Activated T-cell treated with anti-CD3 and anti-CD28 coated beads, Interleukin-2, amount 50 U/mL, for 1 hour (primary cell): Measurements from ENCODE around the gene CACNA2D3.

Experiments used
- DNase-seq: peaks from one replicate; pipeline ENCODE4 v3.0.0-alpha.2; 2020

Gene CACNA2D3

DNA sequence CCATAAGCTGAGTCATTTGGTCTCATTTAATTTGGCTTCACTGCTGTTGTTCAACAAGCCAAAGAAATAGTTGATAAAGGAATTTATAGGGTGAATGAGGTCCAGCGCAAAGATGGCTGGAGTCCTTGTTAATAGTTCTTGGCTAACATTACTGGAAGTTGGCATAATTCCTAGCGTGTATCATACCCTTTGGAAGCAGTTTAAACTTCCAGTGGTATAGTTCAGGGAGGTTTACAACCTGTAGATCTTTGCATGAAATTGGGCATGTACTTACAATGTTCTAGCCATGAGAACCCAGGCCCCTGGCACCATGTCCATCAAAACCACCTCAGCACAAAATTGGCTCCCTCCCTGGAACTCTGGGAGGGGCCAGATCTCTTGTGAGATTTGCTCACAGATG, 424.7 kb downstream of the CACNA2D3 start:
- DNase-seq, result no peak

DNA sequence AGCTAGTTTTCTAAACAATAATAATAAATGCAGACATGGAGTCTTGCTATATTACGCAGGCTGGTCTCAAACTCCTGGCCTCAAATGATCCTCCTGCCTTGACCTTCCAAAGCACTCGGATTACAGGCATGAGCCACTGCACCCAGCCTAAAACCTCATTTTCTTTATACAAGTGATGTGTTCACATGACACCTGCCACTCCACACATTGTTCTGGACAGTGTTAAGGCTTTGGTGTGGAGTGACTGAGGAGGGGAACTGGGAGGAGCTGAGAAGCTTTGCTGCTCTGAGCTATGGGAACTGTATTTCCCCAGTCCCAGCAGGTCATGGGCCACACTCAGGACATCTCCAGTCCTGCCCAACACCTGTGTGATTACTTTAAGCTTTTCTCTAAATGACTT, 425.5 kb downstream of the CACNA2D3 start:
- DNase-seq, result no peak

DNA sequence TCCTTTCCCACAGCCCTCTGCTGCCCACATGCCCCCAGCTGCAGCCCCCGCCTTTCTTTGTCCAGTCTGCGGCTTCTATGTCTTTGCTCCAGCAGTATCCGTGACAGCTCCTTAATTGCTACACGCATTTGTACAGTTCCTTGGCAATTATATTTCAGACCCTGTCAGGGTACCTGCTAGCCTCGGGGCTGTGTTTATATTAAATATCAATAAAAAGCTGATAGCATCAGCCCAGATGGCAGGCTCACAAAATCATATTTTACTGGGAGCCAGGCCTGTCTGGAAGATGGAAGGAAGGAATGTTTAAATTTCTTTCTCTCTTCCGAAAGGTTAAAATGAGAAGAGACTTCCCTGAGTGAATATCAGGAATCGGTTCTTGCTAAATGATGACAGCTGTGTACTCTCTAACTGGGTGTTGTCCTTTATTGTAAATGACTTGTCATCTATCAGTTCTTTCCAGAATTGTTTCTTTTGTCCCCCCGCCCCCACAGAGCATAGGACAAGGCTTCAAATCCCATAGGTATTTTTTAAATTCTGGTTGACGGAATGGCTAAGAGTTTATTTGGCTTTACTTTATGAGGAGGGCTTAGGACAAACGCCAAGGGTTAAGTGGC, 427.4 kb downstream of the CACNA2D3 start:
- DNase-seq, result no peak

DNA sequence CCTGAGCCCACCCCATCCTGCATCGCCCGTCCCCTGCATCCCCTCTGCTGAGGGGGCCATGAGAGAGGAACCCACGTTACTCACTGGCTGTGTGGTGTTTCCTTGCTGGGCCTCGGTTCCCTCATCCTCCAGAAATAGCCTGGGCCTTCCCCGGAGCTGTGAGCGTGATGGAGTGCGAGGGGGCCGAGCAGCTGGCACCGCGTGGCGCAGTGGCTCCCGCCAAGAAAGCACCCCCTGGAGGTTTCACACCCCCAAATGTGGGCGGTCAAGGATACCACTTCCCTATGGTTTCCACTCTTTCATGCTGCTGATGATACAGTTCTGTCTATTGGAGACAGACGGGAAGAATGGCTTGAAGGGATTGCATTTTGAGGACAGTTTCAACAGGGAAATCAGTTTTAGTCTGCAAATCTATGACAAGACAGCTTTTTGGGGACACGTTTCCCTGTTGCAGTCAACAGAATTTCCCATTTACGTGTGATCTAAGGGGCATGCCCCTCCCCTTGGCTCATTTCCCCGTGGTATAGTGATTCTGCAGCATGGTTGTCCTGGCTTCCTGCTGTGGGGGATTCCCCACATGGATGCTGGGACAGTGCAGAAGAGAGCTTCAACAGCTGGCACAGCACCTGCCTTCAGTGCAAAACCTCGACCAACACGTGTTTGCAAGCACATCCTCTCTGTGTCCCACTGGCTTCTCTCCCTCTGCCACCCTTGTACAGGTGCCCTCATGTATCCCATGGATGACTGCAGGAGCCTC, 428.0 kb downstream of the CACNA2D3 start:
- no peak for DNase-seq

DNA sequence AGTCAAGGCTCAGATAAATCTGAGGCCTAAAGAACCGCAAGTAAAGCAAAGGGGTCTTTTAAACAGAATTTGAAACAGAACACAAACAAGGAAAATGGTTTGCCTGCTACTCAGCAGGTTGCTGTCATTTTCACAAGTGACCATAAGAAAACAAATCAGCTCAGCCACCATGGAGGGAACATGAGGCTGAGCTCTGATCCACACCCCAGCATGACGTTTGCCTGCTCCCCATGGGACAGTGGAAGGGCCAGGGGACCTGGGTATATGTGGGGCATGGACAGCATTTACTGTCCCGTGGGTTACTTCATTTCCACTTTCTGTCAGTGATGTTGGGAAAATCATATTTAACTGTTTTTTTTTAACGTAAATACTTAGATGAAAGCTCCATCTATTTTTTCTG, 434.3 kb downstream of the CACNA2D3 start:
- DNase-seq, result no peak

DNA sequence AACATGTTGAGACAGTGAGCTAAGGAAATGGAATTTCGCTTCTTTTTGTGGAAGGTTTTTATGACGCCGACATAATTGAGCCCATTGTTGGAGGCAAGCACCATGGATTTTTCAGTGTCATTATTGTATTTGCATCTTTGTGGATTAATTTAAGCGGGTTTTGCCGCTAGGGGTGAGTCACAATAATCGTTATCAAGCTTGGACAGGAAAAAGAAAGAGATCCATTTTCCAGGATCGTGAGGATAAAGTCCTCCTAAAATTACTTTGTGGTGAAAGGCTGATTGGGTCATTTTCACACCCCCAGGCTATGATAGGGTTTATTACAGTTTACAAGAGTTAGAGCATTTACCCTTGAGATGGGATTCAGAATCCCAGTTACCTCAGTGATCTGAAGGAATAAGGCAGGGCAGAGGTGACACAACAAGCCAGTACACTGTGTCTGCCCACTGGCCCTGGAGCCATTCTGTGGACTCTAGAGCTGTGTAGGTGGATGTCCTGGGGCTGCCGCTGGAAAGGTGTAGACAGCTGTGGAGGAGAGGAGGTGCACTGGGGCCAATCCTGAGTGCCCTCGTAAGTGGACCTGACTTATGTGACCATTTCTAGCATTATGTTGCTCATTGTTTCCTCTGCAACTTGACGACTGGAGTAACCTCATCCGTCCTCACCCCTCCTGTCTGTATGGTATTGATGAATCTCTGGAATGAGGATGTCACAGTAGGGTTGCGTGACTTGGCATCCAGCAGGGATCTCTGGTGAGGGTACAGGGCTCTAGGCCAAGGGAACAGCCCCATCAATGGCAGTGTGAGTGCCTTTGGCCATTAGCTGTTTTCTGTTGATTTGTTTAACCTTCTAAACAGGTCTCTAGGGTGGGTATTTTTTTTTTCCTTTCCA, 435.4 kb downstream of the CACNA2D3 start:
- no peak for DNase-seq

DNA sequence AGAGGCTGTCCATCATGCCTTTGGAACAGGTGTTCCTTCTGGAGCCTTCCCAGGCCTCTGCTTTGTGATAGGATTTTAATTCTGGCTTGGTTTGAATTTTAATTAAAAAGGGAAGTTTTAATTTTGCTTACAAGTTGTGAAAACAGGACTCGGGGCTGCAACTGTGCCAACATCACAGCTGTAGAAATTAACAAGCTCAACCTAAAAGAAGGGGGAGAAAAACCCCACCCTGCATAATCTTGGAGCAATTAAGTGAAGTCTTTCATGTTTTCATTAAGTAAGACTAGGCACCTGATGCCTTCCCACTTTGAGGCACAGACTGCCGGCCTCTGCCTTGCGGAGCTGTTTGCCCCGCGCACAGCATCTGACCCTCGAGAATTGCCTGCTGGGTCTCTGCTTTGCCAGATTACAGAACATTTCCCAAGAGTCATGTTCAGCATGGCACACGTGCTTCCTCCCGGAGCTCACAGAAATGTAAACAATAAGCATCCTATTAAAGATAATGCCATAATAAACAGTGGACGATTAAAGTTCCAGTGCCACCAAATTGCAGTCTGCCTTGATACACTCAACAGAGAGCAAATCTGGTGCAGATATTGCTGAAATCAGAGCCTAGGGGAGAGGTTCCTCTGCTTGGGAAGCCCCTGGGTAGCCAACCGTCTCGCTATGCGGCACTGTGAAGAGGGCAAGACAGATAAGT, 441.3 kb downstream of the CACNA2D3 start:
- no peak for DNase-seq

DNA sequence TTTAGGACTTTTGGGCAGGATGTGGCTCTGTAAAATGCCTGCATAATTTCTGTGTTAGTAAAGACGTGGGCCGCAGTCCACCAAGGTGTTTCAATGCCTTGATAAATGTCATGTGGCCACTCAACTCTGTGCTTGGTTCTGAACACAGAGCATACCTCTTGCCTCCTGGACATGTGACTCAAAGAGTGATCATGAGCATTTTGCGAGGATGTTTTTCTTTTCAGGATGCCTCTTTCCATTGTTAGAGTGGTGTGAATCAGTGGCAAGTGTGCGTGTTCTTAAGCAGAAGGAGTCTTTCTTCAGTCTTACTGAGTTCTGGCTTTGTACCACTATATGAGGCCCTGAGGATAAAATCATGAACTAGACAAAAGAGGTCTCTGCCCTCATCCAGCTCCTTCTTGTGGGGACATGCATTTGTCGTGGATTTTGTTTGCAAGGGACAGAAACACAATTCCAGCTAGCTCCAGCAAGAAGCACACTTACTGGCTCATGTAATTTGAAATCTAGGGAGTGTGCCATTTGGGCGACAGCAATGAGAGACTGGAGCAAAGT, 442.1 kb downstream of the CACNA2D3 start:
- no peak for DNase-seq

DNA sequence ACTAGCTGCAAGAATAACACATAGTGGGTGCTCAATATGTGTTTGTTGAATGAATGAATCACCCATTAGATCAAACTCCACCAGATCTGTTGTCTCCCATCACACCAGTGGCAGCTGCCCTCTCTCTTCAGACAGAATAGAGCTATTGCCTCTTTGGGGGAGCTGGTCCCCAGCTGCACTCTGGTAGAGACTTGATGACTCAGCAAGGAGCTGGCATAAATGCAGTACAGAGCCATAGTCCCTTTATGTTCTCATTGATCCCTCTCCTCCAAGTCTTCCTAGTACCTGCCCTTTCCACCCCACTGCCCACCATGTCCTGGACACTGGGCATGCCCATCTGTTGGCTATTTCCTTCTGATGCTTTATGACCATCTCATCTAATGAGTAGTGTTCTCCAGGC, 443.6 kb downstream of the CACNA2D3 start:
- DNase-seq, result no peak

DNA sequence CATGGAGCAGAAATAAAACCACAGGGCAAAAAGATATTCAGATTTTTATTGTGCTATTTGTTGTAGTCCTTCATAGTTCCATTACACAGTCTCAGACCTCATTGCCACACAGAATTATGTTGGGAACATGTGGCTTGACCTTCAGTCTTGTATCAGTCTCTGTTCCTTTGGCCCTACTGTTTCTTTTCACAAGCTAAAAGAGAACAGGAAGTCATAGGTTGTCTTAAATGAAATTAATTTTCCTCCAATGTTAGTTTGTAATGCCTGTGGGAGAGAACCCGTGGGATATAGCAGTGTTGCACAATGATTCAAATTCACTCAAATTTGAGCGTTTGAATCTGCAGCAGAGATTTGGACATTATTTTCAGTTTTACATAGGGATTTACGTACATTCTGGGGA, 445.6 kb downstream of the CACNA2D3 start:
- DNase-seq, result no peak

DNA sequence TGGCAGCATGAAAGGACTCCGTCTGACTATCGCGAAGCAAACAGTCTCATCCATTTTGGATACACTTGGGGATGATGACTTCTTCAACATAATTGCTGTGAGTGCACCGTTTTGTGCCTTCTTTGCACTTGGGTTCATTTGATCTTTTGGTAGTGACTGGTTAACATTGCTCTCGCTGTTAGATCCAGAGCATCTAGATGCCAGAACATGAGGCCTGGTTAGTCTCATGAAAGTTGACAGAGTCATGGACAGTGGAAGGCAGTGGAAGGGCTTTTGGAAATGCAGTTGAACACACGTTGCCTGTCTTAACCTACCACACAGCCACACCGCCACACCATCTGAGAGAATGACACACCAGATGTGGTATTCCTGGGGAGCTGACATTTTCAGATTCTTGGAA, 447.7 kb downstream of the CACNA2D3 start:
- DNase-seq, result no peak

DNA sequence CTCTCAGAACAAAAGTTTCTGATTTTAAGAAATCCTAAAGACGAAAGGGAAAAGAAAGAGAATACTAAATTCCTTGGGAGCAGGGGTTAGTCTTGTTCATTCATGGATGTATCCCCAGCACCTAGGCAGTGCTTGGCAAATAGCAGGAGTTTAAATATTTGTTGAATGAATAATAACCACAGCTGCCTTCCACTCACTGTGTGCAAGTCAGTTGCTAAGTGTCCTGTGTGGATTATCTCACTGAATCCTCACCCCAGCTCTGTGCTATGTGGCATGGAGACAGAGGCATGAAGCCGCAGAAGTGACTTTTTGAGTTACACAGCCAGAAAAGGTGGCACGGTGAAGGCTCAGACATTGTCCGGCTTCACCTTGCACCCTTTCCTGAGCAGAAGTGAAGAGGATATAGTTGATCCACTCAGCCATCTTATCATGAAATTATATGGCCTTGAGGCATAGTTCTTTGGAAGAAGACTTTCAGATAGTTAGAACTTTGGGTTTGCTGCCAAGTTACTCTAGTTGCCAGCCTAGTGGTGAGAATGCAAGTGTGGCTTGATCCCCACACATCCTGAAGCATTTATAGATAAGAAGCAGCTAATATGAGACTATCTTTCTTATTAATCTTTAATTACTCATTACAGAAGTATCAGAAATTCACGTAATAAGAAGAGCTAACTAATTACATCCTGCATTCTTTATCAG, 450.0 kb downstream of the CACNA2D3 start:
- no peak for DNase-seq

DNA sequence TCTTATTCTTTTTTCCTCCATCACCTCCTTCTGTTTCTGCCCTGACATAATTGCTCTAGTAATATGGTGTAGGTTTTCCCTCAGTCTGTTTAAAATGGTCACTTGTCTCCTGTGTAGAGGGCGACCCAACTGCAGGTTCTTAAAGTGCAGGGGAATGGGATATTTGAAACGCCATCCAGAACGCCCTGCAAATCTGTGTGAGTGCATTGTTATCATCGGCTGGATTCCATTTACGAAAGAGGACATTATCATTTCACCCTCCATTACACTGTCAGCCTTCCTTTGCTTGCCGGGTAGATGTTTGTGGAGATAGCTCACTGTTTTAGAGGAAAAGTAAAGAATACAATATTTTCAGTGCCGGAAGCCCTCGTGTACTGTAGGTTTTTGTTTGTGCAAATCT, 451.5 kb downstream of the CACNA2D3 start:
- no peak for DNase-seq

DNA sequence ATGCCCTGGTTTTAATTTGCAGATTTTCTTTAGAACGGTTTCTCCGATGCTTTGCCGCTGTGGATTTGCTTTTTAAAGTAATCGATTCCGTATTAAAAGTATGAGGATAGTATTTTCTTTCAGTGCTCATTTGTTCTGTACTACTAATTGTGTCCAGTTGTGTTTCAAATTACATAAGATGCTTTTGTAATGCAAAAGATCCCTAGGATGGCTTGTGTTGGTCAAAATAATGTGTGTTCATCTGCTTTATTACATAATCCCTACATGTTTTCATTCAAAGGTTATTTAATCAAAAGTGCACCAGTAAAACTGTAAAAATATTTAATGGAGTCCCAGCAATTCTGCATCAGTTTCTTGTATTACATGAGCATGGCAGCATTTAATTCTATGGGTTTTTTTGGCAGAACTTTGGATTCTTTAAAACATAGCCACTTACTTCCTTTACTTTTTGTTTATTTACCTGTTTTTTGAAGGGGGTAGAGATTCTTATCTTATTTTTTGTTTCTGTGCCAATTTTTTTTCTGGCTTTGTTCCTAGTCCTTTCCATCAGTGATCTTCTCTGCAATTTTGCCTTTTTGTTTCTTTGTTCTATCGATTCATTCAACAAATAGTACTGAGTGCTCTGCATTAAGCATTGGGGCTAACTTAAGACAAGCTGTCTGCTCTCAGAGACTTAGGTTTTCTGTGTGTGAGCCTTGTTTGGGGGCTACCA, 452.7 kb downstream of the CACNA2D3 start:
- DNase-seq, result no peak

DNA sequence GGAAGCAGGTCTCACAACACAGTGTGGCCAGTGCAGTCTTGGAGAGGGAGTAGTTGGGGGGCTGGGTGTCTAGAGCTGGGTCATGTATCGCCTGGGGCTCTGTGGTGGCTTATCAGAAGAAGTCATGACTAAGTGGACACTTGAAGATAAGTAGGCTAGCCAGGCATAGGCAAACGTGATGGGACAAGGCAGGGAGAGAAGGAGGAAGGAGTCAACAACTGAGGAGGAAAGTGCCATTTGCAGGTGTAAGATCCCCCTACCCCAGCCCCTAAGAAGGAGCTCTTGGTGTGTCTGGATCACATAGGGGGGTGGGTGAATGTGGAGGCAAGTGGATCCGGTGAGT, 453.2 kb downstream of the CACNA2D3 start:
- DNase-seq, result no peak

DNA sequence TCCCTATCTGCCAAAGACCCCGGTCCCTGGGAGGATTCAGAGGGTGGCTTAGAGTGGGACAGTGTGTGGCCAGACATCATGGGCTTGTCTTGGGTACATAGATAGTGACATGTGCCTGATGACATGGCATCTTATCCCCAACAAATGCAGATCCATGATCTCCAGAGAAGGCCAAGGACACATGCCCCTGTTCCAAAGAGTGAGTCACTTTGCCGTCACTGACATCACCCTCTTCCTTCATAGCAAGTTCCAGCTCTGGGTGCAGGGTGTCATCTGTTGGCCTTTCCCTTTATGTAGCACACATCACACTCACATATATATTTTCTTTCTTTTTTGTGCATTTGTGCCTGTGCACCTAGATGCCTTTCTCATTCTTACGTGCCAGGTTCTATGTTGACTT, 455.0 kb downstream of the CACNA2D3 start:
- DNase-seq, result no peak

DNA sequence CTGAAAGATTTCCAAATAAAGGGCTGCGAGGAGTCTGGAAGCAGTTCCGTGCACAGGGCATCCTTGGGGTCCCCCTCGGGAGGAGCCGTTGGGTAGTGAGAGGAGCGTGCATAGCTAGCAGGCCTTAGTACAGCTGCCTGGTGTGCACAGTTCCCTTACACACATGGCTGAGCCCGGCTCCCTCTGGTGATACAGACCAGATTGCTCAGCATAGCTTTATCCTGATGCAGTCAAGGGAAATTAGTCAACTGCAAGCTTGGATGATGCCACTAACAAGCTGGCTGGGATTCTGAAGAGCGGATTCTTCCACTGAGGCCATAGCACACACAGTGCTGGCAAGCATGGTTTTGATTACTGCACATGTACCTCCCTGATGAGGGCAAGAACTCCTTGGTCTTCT, 456.1 kb downstream of the CACNA2D3 start:
- DNase-seq, result no peak

DNA sequence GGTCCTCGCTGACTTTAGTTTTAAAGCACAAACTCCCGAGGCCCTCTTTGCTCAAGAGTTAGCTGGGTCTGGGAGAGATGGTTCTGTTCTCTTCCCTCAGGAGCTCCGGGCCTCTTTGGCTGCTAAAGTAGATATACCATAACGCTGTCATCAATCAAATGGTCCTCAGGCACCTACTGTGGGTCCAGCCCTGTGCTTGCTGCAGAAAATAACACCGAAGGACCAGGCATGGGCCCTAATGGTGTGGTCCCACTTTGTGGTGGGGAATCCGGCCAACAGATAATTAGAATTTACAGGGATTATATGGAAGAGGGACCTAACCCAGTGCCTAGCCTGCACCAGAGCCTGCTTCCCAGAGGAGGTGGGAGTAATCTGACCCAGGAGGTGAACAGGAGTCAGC, 458.1 kb downstream of the CACNA2D3 start:
- DNase-seq, result no peak

DNA sequence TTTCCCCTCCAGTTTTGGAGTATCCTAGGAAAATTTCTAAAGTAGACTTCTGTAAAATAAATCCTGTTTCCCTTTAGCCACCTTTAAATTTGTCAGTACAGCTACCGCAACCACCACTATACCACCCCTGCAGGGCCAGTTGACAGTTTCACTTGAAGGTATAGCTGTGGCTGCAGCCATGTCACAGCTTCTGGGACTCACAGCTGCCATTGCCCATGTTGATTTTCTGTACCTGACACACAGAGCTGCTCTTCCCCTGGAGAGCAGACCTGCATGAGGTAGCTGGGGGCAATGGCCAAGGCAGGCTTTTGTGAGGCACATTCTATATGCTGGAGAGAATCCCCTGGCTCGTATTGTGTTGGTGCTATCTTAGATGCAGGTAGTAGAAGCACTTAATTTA, 460.1 kb downstream of the CACNA2D3 start:
- no peak for DNase-seq

DNA sequence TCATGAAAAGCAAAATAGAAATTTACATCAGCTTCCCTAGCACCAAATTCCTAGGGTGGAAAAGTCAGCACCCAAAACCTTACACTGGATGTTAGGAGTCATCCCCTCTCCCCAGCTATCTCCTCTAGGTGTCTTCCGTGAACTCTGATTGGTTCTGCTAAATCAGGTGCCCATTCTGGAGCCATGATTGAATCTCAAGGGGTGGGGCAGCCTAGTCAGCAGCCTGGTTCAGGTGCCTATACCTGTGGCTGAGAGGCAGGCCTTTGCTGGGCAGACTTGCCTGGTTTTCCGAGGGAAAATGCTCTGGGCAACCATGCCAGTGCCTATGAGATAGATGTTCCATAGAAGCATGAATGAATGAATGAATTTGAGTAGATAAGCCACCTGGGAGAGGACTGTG, 468.8 kb downstream of the CACNA2D3 start:
- DNase-seq, result no peak

DNA sequence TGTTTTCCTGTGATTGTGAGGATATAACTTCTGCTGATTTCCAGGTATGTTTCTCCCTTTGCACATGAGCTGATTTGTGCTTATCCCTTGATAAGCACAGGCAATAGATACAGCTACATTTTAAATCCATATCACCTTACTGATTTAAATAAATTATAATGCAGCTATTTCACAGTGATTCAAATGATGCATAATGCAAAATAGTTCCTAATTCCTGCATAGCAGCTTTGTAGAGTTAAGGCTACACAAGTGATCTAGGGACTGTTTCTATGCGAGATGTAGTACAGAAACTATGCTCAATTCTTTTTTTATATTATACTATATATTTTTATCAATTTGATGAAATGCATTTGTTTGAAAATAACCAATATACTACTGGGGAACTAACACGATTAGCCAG, 471.3 kb downstream of the CACNA2D3 start:
- DNase-seq, result no peak

DNA sequence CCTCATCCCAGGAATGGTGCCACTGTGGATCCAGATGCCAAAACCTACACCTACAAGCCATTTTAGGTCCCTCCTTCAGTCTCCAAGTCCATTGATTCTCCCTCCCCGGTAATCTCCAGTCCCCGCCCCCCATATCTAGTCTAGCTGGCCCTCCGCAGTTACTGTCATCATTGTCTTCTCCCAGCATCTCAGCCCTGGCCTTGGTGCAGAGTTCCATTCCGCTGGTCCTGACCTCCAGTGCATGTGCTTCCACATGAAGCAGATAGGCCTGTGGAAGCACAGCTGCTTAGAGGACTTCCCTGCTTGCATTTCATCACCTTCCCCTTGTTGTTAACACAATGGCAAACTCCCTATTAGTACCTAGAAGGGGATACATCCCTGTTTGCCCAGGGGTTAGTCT, 473.7 kb downstream of the CACNA2D3 start:
- no peak for DNase-seq
